ENCODE data around the gene STMP1. TPM values are rescaled to one million over a fixed set of nuclear protein-coding genes. Genes with fewer than 3 reads are reported as not detected.
"Not testable (repeated sequence)": the region's sequence is repeated elsewhere in the genome, so short reads cannot be mapped to it uniquely, and the experiment has no call there.

Gene STMP1
- total and polyA plus RNA-seq, 5 donors: 27.4 to 30.9 (median 29.3) TPM

GRCh38 chr7:135681762-135682161 is 19.4 kb downstream of the STMP1 start:
- WGBS: 58% methylated on average over 5 of the region's 5 CpGs

GRCh38 chr7:135682191-135682590 is 19.9 kb downstream of the STMP1 start:
- Histone ChIP-seq H3K4me3 (ENCODE audit: low read length) (no peak overlapping the region), H3K4me1 (ENCODE audit: control insufficient read depth, insufficient read depth, low read length) (peaks cover 13% of the 10 kb centered on the region), H3K27ac (ENCODE audit: low read length) (peak overlapping the region; percentile 18), H3K27me3 (ENCODE audit: control insufficient read depth, insufficient read depth) (no peaks in the 10 kb centered on the region), H3K9me3 (ENCODE audit: control insufficient read depth, low read length) (no peaks in the 10 kb centered on the region)
- ATAC-seq (peak in 1 of 2 donors; percentile 31), DNase-seq (no peak)
- intact Hi-C loops (cut with DNase I): loop anchor here in 1 of 4 donors (10.0 kb wide), 1 partner anchor 113 kb away; no protein-coding TSS in a partner anchor
- 67% methylated on average over 3 of the region's 3 CpGs for WGBS

More at GRCh38 chr7:135681762-135682161, 19.4 kb downstream of the STMP1 start:
- H3K27ac ChIP-seq (ENCODE audit: low read length): peak overlapping the region; percentile 18
- H3K27me3 ChIP-seq (ENCODE audit: control insufficient read depth, insufficient read depth): no peaks in the 10 kb centered on the region
- no peak overlapping the region for H3K4me3 ChIP-seq (ENCODE audit: low read length)
- peak; percentile 15 to 39 for ATAC-seq
- peaks cover 13% of the 10 kb centered on the region for H3K4me1 ChIP-seq (ENCODE audit: control insufficient read depth, insufficient read depth, low read length)
- intact Hi-C loops (cut with DNase I): loop anchor here in 1 of 4 donors (10.0 kb wide), 1 partner anchor 113 kb away; no protein-coding TSS in a partner anchor
- DNase-seq: no peak
- H3K9me3 ChIP-seq (ENCODE audit: control insufficient read depth, low read length): no peaks in the 10 kb centered on the region

- Histone ChIP-seq H3K4me1 (ENCODE audit: control insufficient read depth, insufficient read depth, low read length) (peaks cover 13% of the 10 kb centered on the region), H3K27ac (ENCODE audit: low read length) (no peak overlapping the region), H3K9me3 (ENCODE audit: control insufficient read depth, low read length) (no peaks in the 10 kb centered on the region), H3K4me3 (ENCODE audit: low read length) (no peak overlapping the region), H3K27me3 (ENCODE audit: control insufficient read depth, insufficient read depth) (no peaks in the 10 kb centered on the region)
- intact Hi-C loops (cut with DNase I): loop anchor here in 1 of 4 donors (10.0 kb wide), 1 partner anchor 111 kb away; no protein-coding TSS in a partner anchor
- ATAC-seq: no peak
- no peak for DNase-seq
- 86% methylated on average over 3 of the region's 3 CpGs for WGBS
Measured at GRCh38 chr7:135683609-135684008, 21.3 kb downstream of the STMP1 start.

- peaks cover 13% of the 10 kb centered on the region for H3K4me1 ChIP-seq (ENCODE audit: control insufficient read depth, insufficient read depth, low read length)
- H3K4me3 ChIP-seq (ENCODE audit: low read length): no peak overlapping the region
- DNase-seq (no peak), ATAC-seq (peak in 1 of 2 donors; percentile 25)
- no peak overlapping the region for H3K27ac ChIP-seq (ENCODE audit: low read length)
- H3K9me3 ChIP-seq (ENCODE audit: control insufficient read depth, low read length): no peaks in the 10 kb centered on the region
- intact Hi-C loops (cut with DNase I): loop anchor here in 1 of 4 donors (10.0 kb wide), 1 partner anchor 111 kb away; no protein-coding TSS in a partner anchor
- 31% methylated on average over 3 of the region's 3 CpGs for WGBS
- H3K27me3 ChIP-seq (ENCODE audit: control insufficient read depth, insufficient read depth): no peaks in the 10 kb centered on the region
Measured at GRCh38 chr7:135684136-135684535, 21.8 kb downstream of the STMP1 start.

- H3K27me3 ChIP-seq (ENCODE audit: control insufficient read depth, insufficient read depth): no peaks in the 10 kb centered on the region
- 80% methylated on average over 5 of the region's 5 CpGs for WGBS
- ATAC-seq: peak in 1 of 2 donors; percentile 19
- no peak overlapping the region for H3K27ac ChIP-seq (ENCODE audit: low read length)
- H3K4me3 ChIP-seq (ENCODE audit: low read length): no peak overlapping the region
- peaks cover 13% of the 10 kb centered on the region for H3K4me1 ChIP-seq (ENCODE audit: control insufficient read depth, insufficient read depth, low read length)
- no peak for DNase-seq
- H3K9me3 ChIP-seq (ENCODE audit: control insufficient read depth, low read length): no peaks in the 10 kb centered on the region
- intact Hi-C loops (cut with DNase I): loop anchor here in 1 of 4 donors (10.0 kb wide), 1 partner anchor 110 kb away; no protein-coding TSS in a partner anchor
Measured at GRCh38 chr7:135684699-135685098, 22.4 kb downstream of the STMP1 start.

GRCh38 chr7:135685306-135686084 is 23.2 kb downstream of the STMP1 start:
- intact Hi-C loops (cut with DNase I): loop anchor here in 1 of 4 donors (10.0 kb wide), 1 partner anchor 109 kb away; no protein-coding TSS in a partner anchor
- H3K4me1 ChIP-seq (ENCODE audit: control insufficient read depth, insufficient read depth, low read length): peaks cover 13% of the 10 kb centered on the region
- no peaks in the 10 kb centered on the region for H3K9me3 ChIP-seq (ENCODE audit: control insufficient read depth, low read length)
- H3K27ac ChIP-seq (ENCODE audit: low read length): no peak overlapping the region
- 81% methylated on average over 9 of the region's 9 CpGs for WGBS
- H3K27me3 ChIP-seq (ENCODE audit: control insufficient read depth, insufficient read depth): no peaks in the 10 kb centered on the region
- ATAC-seq (no peak), DNase-seq (no peak)
- no peak overlapping the region for H3K4me3 ChIP-seq (ENCODE audit: low read length)

GRCh38 chr7:135687466-135687865 is 25.2 kb downstream of the STMP1 start:
- no peaks in the 10 kb centered on the region for H3K27me3 ChIP-seq (ENCODE audit: control insufficient read depth, insufficient read depth)
- DNase-seq (no peak), ATAC-seq (no peak)
- H3K27ac ChIP-seq (ENCODE audit: low read length): no peak overlapping the region
- WGBS: 0% methylated on average over 1 of the region's 1 CpG
- intact Hi-C loops (cut with DNase I): loop anchor here in 1 of 4 donors (10.0 kb wide), 1 partner anchor 107 kb away; no protein-coding TSS in a partner anchor
- no peaks in the 10 kb centered on the region for H3K9me3 ChIP-seq (ENCODE audit: control insufficient read depth, low read length)
- no peak overlapping the region for H3K4me3 ChIP-seq (ENCODE audit: low read length)
- H3K4me1 ChIP-seq (ENCODE audit: control insufficient read depth, insufficient read depth, low read length): peaks cover 6% of the 10 kb centered on the region

GRCh38 chr7:135690566-135690965 is 28.3 kb downstream of the STMP1 start:
- Histone ChIP-seq H3K9me3 (ENCODE audit: control insufficient read depth, low read length) (no peaks in the 10 kb centered on the region), H3K27me3 (ENCODE audit: control insufficient read depth, insufficient read depth) (no peaks in the 10 kb centered on the region), H3K4me1 (ENCODE audit: control insufficient read depth, insufficient read depth, low read length) (no peaks in the 10 kb centered on the region), H3K27ac (ENCODE audit: low read length) (no peak overlapping the region), H3K4me3 (ENCODE audit: low read length) (no peak overlapping the region)
- no peak for ATAC-seq
- 97% methylated on average over 3 of the region's 3 CpGs for WGBS
- intact Hi-C loops (cut with DNase I): no loop called here
- no peak for DNase-seq

- DNase-seq (no peak), ATAC-seq (no peak)
- intact Hi-C loops (cut with DNase I): no loop called here
- H3K27ac ChIP-seq (ENCODE audit: low read length): no peak overlapping the region
- H3K27me3 ChIP-seq (ENCODE audit: control insufficient read depth, insufficient read depth): no peaks in the 10 kb centered on the region
- WGBS: 68% methylated on average over 3 of the region's 3 CpGs
- no peaks in the 10 kb centered on the region for H3K4me1 ChIP-seq (ENCODE audit: control insufficient read depth, insufficient read depth, low read length)
- H3K9me3 ChIP-seq (ENCODE audit: control insufficient read depth, low read length): no peaks in the 10 kb centered on the region
- no peak overlapping the region for H3K4me3 ChIP-seq (ENCODE audit: low read length)
Measured at GRCh38 chr7:135692055-135692454, 29.7 kb downstream of the STMP1 start.

- WGBS: 98% methylated on average over 7 of the region's 7 CpGs
- H3K27me3 ChIP-seq (ENCODE audit: control insufficient read depth, insufficient read depth); H3K9me3 ChIP-seq (ENCODE audit: control insufficient read depth, low read length); H3K4me1 ChIP-seq (ENCODE audit: control insufficient read depth, insufficient read depth, low read length); H3K4me3 ChIP-seq (ENCODE audit: low read length); ATAC-seq; intact Hi-C loops (cut with DNase I); DNase-seq; H3K27ac ChIP-seq (ENCODE audit: low read length): not testable (repeated sequence)
Measured at GRCh38 chr7:135692606-135693005, 30.3 kb downstream of the STMP1 start.

- 57% methylated on average over 4 of the region's 4 CpGs for WGBS
- H3K27ac ChIP-seq (ENCODE audit: low read length): peak overlapping the region; percentile 59
- DNase-seq (no peak), ATAC-seq (peak; percentile 63 to 68)
- H3K4me3 ChIP-seq (ENCODE audit: low read length): no peak overlapping the region
- no peaks in the 10 kb centered on the region for H3K4me1 ChIP-seq (ENCODE audit: control insufficient read depth, insufficient read depth, low read length)
- no peaks in the 10 kb centered on the region for H3K27me3 ChIP-seq (ENCODE audit: control insufficient read depth, insufficient read depth)
- no peaks in the 10 kb centered on the region for H3K9me3 ChIP-seq (ENCODE audit: control insufficient read depth, low read length)
- intact Hi-C loops (cut with DNase I): no loop called here
Measured at GRCh38 chr7:135693558-135693957, 31.2 kb downstream of the STMP1 start.
